Endothelial cell of umbilical vein (primary cell): ENCODE measurements around the gene SLC44A2. TPM values are rescaled to one million over a fixed set of nuclear protein-coding genes. Genes with fewer than 3 reads are reported as not detected.

Experiments used
- BruUV-seq: library from RNA; stranded (reverse); fragments of 400-500 nt; replicated peaks from 2 replicates; lab custom pipeline; 2021; lab: Mats Ljungman, UMichigan
- CTCF ChIA-PET: fragments of 300-600, 350-600 bp; sonication (Branson Sonifier 250); formaldehyde crosslinking; loops from one replicate; lab custom pipeline; 2021; ENCODE audit warnings: antibody characterized with exemption, inconsistent platforms; lab: Charles Lee
- POLR2A ChIA-PET: fragments of 300-600, 350-600 bp; sonication (Branson Sonifier 250); formaldehyde crosslinking; loops from one replicate; lab custom pipeline; 2021; ENCODE audit warnings: antibody characterized with exemption, inconsistent platforms; lab: Charles Lee
- DNase-seq: peaks from one replicate; pipeline ENCODE4 v3.0.0-alpha.2; 2011; ENCODE audit warnings: low read depth, low spot score
- FAIRE-seq: peaks from 2 replicates; lab custom pipeline; 2011; peaks lifted over from hg19 to GRCh38; lab: Jason Lieb, UNC
- H2AFZ ChIP-seq: 2 replicates; pipeline ENCODE4 v1.6.0; 2012; ENCODE audit warnings: low read depth, low read length, control low read depth, inconsistent platforms
- H3K27ac ChIP-seq: 2 replicates; pipeline ENCODE4 v1.5.1; 2011; ENCODE audit warnings: low read depth, mild to moderate bottlenecking, control low read depth, low read length, moderate library complexity; ENCODE audit not compliant: insufficient read depth
- H3K27me3 ChIP-seq, 2 experiments: 2 replicates each; pipeline versions ENCODE4 v1.6.0 to v1.6.1; 2011; ENCODE audit warnings: low read length in 2 of 2, mixed read lengths in 1 of 2; ENCODE audit not compliant: control insufficient read depth in 2 of 2, insufficient read depth in 2 of 2
- H3K36me3 ChIP-seq, 2 experiments: 2 replicates in 1 of 2; 3 replicates in 1 of 2; pipeline ENCODE4 v1.5.1; 2011; ENCODE audit warnings: low read length in 2 of 2, mild to moderate bottlenecking in 1 of 2, moderate library complexity in 1 of 2; ENCODE audit not compliant: control insufficient read depth in 2 of 2, insufficient read depth in 2 of 2; ENCODE audit errors: extremely low read depth in 1 of 2
- H3K4me1 ChIP-seq: 3 replicates; pipeline ENCODE4 v1.5.1; 2011; ENCODE audit warnings: mild to moderate bottlenecking, low read length; ENCODE audit not compliant: control insufficient read depth, insufficient read depth; ENCODE audit errors: extremely low read depth
- H3K4me2 ChIP-seq: 2 replicates; pipeline ENCODE4 v1.6.1; 2011; ENCODE audit warnings: low read length, control low read depth, mixed read lengths; ENCODE audit not compliant: insufficient read depth
- H3K4me3 ChIP-seq, 3 experiments: fragments of 200-600 bp in 1 of 3; sonication (generic), shearing (Covaris generic) in 1 of 3; replicated peaks in 1 of 3; 2 replicates each; pipeline ENCODE4 v1.5.1; 2011 to 2016; ENCODE audit warnings: control low read depth in 3 of 3, low read length in 3 of 3, mild to moderate bottlenecking in 2 of 3, inconsistent platforms in 1 of 3, low read depth in 1 of 3, moderate library complexity in 1 of 3; ENCODE audit not compliant: insufficient read depth in 1 of 3
- H3K79me2 ChIP-seq: 2 replicates; pipeline ENCODE4 v1.6.0; 2012; ENCODE audit warnings: low read length, inconsistent platforms; ENCODE audit not compliant: control insufficient read depth, insufficient read depth
- H3K9ac ChIP-seq: replicated peaks from 2 replicates; pipeline ENCODE3; 2011; ENCODE audit warnings: low read length, control low read depth; ENCODE audit not compliant: insufficient read depth; ENCODE audit errors: extremely low read depth
- H3K9me1 ChIP-seq: replicated peaks from 3 replicates; pipeline ENCODE4 v1.6.0; 2011; ENCODE audit warnings: mild to moderate bottlenecking, low read length; ENCODE audit not compliant: control insufficient read depth, insufficient read depth; ENCODE audit errors: extremely low read depth
- H3K9me3 ChIP-seq: replicated peaks from 2 replicates; pipeline ENCODE4 v1.5.1; 2012; ENCODE audit warnings: low read length, inconsistent platforms; ENCODE audit not compliant: control insufficient read depth, insufficient read depth
- H4K20me1 ChIP-seq: replicated peaks from 2 replicates; pipeline ENCODE3; 2011; ENCODE audit warnings: mild to moderate bottlenecking, low read length; ENCODE audit not compliant: control insufficient read depth, insufficient read depth; ENCODE audit errors: extremely low read depth
- EZH2 ChIP-seq: IDR thresholded peaks from 2 replicates; pipeline ENCODE4 v1.6.1; 2012; ENCODE audit warnings: borderline replicate concordance, low read depth, mild to moderate bottlenecking, moderate library complexity, low read length, inconsistent platforms; ENCODE audit not compliant: severe bottlenecking
- FOS ChIP-seq: IDR thresholded peaks from 2 replicates; pipeline ENCODE4 v1.6.1; 2011; ENCODE audit warnings: mild to moderate bottlenecking, low read length, moderate library complexity, borderline replicate concordance; ENCODE audit not compliant: insufficient read depth
- GATA2 ChIP-seq: IDR thresholded peaks from 2 replicates; pipeline ENCODE4 v1.7.0; 2011; ENCODE audit warnings: low read depth, mild to moderate bottlenecking, moderate library complexity, mixed read lengths, low read length; ENCODE audit not compliant: insufficient read length, insufficient read depth
- JUN ChIP-seq: IDR thresholded peaks from 2 replicates; pipeline ENCODE4 v1.6.1; 2011; ENCODE audit warnings: borderline replicate concordance, low read depth; ENCODE audit not compliant: insufficient read length, insufficient read depth
- MYC ChIP-seq: IDR thresholded peaks from one replicate; pipeline ENCODE4 v1.6.1; 2011; ENCODE audit warnings: mild to moderate bottlenecking, low read depth, low read length
- POLR2A ChIP-seq: IDR thresholded peaks from 2 replicates; pipeline ENCODE4 v1.6.1; 2012; ENCODE audit warnings: low read depth, mild to moderate bottlenecking, control low read depth, low read length
- POLR2AphosphoS5 ChIP-seq: IDR thresholded peaks from 2 replicates; pipeline ENCODE4 v1.6.1; 2012; ENCODE audit warnings: low read depth, mild to moderate bottlenecking, control low read depth, low read length, moderate library complexity; ENCODE audit not compliant: insufficient read depth
- dilution Hi-C: fragments of 300-500 bp; cut with MboI; formaldehyde crosslinking; loops from one replicate; pipeline ENCODE4 v1.15.0; 2019; ENCODE audit warnings: low sequenced_read_pairs; ENCODE audit not compliant: extremely low pct_ligation_motif_present
- intact Hi-C: fragments of 100-400 bp; cut with micrococcal nuclease; formaldehyde crosslinking; loops from one replicate; pipeline ENCODE4 v1.10.0; 2022
- polyA plus RNA-seq, 4 experiments: library from polyadenylated mRNA; depleted of rRNA in 3 of 4; stranded (reverse) in 3 of 4; unstranded in 1 of 4; fragments of >200 nt; gene quantifications; 2 replicates each; pipeline versions ENCODE4 v1.2.1 to v1.2.3, GENCODE V29; 2011 to 2012; ENCODE audit warnings: missing spikeins in 1 of 4
- total RNA-seq: library from RNA; stranded (reverse); gene quantifications from 2 replicates; pipeline ENCODE4 v1.2.3, GENCODE V29; 2021
- TF ChIP-seq, protein P1 (sequence below): IDR thresholded peaks from 2 replicates; pipeline ENCODE4 v1.6.1; 2011; ENCODE audit not compliant: insufficient read depth, insufficient read length
- TF ChIP-seq, protein P2 (sequence below), 2 donors: IDR thresholded peaks; 1 replicate in 1 of 2; 2 replicates in 1 of 2; pipeline ENCODE4 v1.5.1; 2011; ENCODE audit warnings: low read length in 2 of 2, mild to moderate bottlenecking in 2 of 2, moderate library complexity in 2 of 2, control low read depth in 1 of 2, inconsistent platforms in 1 of 2, low read depth in 1 of 2; ENCODE audit not compliant: insufficient read depth in 1 of 2; ENCODE audit errors: extremely low read depth in 1 of 2

Gene SLC44A2
- total and polyA plus RNA-seq, 2 donors (not counting 3 experiments of a cell fraction or from before 2014, with no cell fraction given) = 97.7 to 130 TPM

DNA sequence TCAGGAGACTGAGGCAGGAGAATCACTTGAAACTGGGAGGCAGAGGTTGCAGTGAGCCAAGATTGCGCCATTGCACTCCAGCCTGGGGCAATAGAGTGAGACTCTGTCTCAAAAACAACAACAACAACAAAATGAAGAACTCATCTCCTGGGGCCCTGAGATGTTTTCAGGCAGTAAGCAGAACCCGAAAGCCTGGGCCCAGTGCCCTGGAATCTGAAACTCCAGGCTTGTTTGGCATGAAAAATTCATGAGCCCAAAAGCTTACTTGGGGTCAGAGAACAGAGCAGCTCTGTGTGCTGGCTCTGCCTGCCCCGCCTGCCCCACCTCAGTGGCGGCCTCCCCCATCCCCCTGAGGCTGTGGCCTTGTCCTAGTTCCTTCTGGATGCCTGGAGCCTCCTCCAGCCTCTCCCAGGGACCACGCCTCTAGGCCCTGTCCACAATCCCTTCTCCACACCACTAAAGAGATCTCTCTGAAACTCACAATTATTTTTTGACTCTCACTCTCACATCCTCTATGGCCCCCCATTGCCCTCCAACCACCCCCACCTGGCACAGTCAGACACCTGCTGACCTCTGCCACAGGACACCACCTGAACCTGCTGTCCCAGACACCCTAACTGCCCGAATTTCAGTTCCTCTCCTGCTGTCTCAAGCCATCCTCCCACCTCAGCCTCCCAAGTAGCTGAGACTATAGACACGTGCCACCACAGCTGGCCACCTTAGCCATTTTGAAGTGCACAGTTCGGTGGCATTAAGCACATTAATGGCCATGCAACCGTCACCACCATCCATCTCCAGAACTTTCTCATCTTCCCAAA, 31.3 kb upstream of the SLC44A2 start:
- H3K4me2 ChIP-seq = no peak overlapping the region
- intact Hi-C loops (no loop called here), dilution Hi-C loops (no loop called here)
- FAIRE-seq = no peak
- H3K4me3 ChIP-seq = no peak overlapping the region
- DNase-seq = no peak
- H3K27ac ChIP-seq = no peak overlapping the region
- H3K4me1 ChIP-seq = peaks cover 13% of the 10 kb centered on the region
- ChIA-PET CTCF (interaction anchor here (4.2 kb wide), 1 partner anchor 13 kb away, joined by 20 read pairs; no protein-coding TSS in a partner anchor), POLR2A (no interaction called here)
- no peaks in the 10 kb centered on the region for H3K27me3 ChIP-seq
- H2AFZ ChIP-seq = no peak overlapping the region
- H3K9ac ChIP-seq = no peak overlapping the region
- no peaks in the 10 kb centered on the region for H3K9me3 ChIP-seq
- H4K20me1 ChIP-seq = no peaks in the 10 kb centered on the region
- H3K36me3 ChIP-seq = no peaks in the 10 kb centered on the region
- no TSS peak for BruUV-seq
- no peaks in the 10 kb centered on the region for H3K79me2 ChIP-seq
- TF ChIP-seq MYC (no peak), EZH2 (no peak), GATA2 (no peak), POLR2AphosphoS5 (no peak), JUN (no peak), POLR2A (no peak), FOS (no peak)
- TF ChIP-seq, protein P1, sequence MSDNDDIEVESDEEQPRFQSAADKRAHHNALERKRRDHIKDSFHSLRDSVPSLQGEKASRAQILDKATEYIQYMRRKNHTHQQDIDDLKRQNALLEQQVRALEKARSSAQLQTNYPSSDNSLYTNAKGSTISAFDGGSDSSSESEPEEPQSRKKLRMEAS = no peak
- TF ChIP-seq, protein P2, sequence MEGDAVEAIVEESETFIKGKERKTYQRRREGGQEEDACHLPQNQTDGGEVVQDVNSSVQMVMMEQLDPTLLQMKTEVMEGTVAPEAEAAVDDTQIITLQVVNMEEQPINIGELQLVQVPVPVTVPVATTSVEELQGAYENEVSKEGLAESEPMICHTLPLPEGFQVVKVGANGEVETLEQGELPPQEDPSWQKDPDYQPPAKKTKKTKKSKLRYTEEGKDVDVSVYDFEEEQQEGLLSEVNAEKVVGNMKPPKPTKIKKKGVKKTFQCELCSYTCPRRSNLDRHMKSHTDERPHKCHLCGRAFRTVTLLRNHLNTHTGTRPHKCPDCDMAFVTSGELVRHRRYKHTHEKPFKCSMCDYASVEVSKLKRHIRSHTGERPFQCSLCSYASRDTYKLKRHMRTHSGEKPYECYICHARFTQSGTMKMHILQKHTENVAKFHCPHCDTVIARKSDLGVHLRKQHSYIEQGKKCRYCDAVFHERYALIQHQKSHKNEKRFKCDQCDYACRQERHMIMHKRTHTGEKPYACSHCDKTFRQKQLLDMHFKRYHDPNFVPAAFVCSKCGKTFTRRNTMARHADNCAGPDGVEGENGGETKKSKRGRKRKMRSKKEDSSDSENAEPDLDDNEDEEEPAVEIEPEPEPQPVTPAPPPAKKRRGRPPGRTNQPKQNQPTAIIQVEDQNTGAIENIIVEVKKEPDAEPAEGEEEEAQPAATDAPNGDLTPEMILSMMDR (IDR thresholded peaks at IDR 0.05; ENCODE audit: extremely low read depth in 1 of 2, insufficient read depth in 1 of 2, low read depth in 1 of 2, low read length in 2 of 2) = no peak
- H3K9me1 ChIP-seq = no peaks in the 10 kb centered on the region
